ENCODE measurements around the gene ZNF74.

Gene ZNF74

DNA sequence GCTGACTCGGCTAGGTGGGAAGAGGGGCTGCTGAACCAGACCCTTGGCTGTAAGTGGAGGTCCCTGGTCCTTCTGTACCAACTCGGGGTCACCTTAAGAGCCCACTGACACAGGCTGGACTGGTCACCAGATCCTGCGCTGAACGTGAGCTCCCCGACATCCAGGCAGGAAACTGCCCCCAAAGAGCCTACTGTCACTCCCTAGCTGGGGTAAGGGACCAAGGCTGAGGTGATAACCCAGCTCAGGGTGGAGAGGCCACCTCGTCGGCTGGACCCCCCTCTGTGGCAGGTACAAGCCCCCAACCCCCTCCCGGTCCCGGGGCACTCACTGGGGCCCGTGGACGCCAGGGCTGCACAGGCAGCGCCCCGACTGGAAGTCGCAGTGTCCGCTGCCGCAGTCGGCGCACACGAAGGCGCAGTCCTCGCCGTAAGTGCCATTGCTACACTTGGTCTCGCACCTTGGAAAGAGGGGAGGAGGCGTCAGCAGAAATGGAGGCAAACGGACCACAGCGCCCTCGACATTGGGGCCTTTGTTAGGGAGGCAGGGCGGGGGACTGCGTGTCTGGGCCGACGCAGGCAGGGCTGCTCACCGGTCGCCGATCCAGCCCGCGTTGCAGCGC is 36.3 kb downstream of the ZNF74 start:
- H3K27me3 ChIP-seq (ENCODE audit: insufficient read depth, low read depth, severe bottlenecking) = no peaks in the 10 kb centered on the region
- no peak for DNase-seq
- H3K9me3 ChIP-seq (ENCODE audit: severe bottlenecking) = no peaks in the 10 kb centered on the region
- H3K36me3 ChIP-seq = peaks cover 27% of the 10 kb centered on the region
- no peak overlapping the region for H3K27ac ChIP-seq
- H3K4me3 ChIP-seq (ENCODE audit: low read depth, low read length) = no peak overlapping the region
- TF ChIP-seq, protein P1, sequence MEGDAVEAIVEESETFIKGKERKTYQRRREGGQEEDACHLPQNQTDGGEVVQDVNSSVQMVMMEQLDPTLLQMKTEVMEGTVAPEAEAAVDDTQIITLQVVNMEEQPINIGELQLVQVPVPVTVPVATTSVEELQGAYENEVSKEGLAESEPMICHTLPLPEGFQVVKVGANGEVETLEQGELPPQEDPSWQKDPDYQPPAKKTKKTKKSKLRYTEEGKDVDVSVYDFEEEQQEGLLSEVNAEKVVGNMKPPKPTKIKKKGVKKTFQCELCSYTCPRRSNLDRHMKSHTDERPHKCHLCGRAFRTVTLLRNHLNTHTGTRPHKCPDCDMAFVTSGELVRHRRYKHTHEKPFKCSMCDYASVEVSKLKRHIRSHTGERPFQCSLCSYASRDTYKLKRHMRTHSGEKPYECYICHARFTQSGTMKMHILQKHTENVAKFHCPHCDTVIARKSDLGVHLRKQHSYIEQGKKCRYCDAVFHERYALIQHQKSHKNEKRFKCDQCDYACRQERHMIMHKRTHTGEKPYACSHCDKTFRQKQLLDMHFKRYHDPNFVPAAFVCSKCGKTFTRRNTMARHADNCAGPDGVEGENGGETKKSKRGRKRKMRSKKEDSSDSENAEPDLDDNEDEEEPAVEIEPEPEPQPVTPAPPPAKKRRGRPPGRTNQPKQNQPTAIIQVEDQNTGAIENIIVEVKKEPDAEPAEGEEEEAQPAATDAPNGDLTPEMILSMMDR (IDR thresholded peaks at IDR 0.05; ENCODE audit: low read depth, low read length) = no peak

DNA sequence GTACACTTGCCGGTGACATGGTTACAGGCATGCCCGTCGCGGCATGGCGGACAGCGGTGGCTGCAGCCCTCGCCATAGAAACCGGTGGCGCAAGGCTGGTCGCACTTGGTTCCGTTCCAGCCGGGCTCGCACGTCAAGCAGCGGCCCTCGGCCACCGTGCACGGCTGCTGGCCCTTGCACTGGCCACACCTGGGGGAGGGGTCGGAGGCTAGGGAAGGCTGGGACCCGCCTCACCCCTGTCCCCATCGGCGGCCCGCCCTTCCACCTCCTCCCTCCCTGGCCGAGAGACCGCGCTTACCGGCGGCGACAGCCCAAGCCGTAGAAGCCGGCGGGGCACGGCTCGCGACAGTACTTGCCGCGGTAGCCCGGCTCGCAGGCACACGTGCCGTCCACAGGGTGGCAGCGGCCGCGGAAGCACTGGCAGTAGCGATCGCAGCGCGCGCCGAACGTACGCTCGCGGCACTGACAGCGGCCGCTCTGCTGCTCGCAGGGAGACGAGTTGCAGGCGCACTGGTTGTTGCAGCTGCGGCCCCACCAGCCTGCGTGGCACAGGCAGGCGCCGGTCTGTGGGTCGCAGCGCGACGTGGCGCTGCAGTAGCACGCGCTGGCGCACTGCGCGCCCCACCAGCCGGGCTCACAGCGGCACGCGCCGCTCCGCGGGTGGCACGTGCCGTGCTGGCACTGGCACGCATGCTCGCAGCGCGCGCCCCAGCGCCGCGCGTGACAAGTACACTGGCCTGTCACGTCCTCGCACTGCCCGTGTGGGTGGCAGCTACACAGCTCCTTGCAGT is 37.0 kb downstream of the ZNF74 start:
- Histone ChIP-seq H3K9me3 (ENCODE audit: severe bottlenecking) (no peaks in the 10 kb centered on the region), H3K36me3 (peaks cover 27% of the 10 kb centered on the region), H3K27ac (no peak overlapping the region), H3K27me3 (ENCODE audit: insufficient read depth, low read depth, severe bottlenecking) (no peaks in the 10 kb centered on the region), H3K4me3 (ENCODE audit: low read depth, low read length) (peak overlapping the region; percentile 20; the same call in 1 of the 2 replicates)
- no peak for DNase-seq
- TF ChIP-seq, protein P1 (IDR thresholded peaks at IDR 0.05; ENCODE audit: low read depth, low read length) = peak; percentile 57

DNA sequence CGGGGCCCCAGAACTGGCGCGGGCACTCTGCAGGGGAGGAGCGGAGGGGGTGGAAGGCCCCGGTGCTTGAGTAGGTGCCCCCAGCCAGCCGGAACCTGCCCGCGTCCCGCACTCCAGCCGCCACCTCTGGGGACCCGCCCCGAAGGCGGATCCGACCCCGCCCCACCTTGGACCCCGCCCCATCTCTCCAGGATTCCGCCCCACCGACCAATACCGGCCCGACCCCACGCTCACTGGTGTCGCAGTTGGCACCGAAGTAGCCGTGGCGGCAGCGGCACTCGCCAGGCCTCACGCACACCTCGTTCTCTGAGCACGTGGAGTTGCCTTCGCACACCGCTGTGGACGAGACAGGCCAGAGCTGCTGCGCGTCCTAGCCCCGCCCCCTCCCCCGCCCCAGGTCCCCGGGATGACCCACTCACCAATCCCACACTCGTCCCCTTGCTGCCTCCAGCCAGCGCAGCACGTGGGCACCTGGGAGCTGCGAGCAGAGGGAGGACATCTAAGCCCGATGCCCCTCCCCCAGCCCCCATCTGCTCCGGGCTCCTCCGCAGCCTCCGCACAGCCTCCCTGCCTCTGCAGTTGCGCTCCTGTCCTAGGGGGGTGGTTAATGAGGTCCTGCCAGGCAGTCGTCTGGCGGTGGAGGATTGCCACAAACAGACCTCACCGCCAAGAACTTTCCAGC is 37.7 kb downstream of the ZNF74 start:
- Histone ChIP-seq H3K4me3 (ENCODE audit: low read depth, low read length) (peak overlapping the region; percentile 20; the same call in 1 of the 2 replicates), H3K36me3 (peaks cover 22% of the 10 kb centered on the region), H3K9me3 (ENCODE audit: severe bottlenecking) (no peaks in the 10 kb centered on the region), H3K27me3 (ENCODE audit: insufficient read depth, low read depth, severe bottlenecking) (no peaks in the 10 kb centered on the region), H3K27ac (no peak overlapping the region)
- peak; percentile 79 for DNase-seq
- TF ChIP-seq, protein P1 (IDR thresholded peaks at IDR 0.05; ENCODE audit: low read depth, low read length) = no peak

DNA sequence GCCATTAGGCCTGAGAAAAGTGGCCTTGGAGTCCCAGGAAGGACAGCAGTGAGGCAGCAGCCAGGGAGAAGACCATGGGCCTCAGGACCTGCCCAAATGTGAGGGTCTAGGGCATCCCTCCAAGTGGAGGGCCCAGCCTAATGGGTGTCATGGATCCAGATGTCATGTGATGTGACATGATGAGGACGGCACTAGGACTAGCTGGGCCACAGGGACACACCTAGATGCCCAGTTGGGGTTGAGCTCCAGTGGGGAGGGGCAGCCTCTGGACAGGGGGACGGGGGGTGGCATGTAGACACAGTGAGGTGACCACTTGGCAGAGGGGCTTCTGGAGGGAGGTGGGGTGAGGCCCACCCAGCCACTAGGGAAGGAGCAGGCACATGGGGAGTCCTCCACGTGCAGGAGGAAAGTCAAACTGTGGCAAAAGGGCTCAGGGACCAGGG is 38.3 kb downstream of the ZNF74 start:
- H3K36me3 ChIP-seq = peaks cover 18% of the 10 kb centered on the region
- H3K27me3 ChIP-seq (ENCODE audit: insufficient read depth, low read depth, severe bottlenecking) = no peaks in the 10 kb centered on the region
- no peak overlapping the region for H3K4me3 ChIP-seq (ENCODE audit: low read depth, low read length)
- TF ChIP-seq, protein P1 (IDR thresholded peaks at IDR 0.05; ENCODE audit: low read depth, low read length) = no peak
- H3K9me3 ChIP-seq (ENCODE audit: severe bottlenecking) = no peaks in the 10 kb centered on the region
- no peak for DNase-seq
- H3K27ac ChIP-seq = no peak overlapping the region

DNA sequence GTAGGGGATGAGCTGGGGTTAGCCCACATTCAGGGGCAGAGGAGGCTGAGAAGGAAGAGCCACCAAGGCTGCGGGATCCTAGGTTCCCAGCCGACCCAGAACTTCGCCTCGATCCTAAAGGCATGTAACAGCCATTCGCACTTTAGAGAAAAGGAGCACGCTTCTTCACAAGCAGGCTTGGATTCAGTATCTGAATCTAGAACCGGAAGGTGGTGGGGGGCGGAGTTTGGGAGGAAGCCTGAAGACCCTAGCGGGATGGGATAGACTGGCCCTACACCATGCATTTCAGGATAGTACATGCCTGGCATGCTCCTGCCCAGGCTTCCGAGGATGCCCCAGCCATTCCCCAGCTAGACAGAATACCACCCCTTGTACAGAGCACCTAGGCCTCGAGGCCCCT is 39.2 kb downstream of the ZNF74 start:
- H3K9me3 ChIP-seq (ENCODE audit: severe bottlenecking) = no peaks in the 10 kb centered on the region

More for the DNA sequence above, 39.2 kb downstream of the ZNF74 start:
- Histone ChIP-seq H3K4me3 (ENCODE audit: low read depth, low read length) (no peak overlapping the region), H3K36me3 (peaks cover 16% of the 10 kb centered on the region), H3K27ac (no peak overlapping the region), H3K27me3 (ENCODE audit: insufficient read depth, low read depth, severe bottlenecking) (no peaks in the 10 kb centered on the region)
- no peak for DNase-seq
- TF ChIP-seq, protein P1 (IDR thresholded peaks at IDR 0.05; ENCODE audit: low read depth, low read length) = no peak

All from WERI-Rb-1 (cell line).